GM21526 (cell line): ENCODE measurements around the gene KSR2.

ENCODE experiments used
- ATAC-seq: cut with Tn5 transposase; IDR thresholded peaks from one replicate; pipeline ENCODE4 v1.9.1; 2021; ENCODE audit warnings: moderate library complexity; ENCODE audit not compliant: unreplicated experiment, low FRiP score

Gene KSR2

GRCh38 chr12:117484901-117485300 lies 483.9 kb downstream of the KSR2 start:
- no peak for ATAC-seq

- ATAC-seq: no peak
Measured at GRCh38 chr12:117483501-117483900, 485.3 kb downstream of the KSR2 start.

- no peak for ATAC-seq
Measured at GRCh38 chr12:117481470-117481869, 487.3 kb downstream of the KSR2 start.

GRCh38 chr12:117476341-117476740 lies 492.4 kb downstream of the KSR2 start:
- ATAC-seq: no peak

GRCh38 chr12:117473856-117474255 lies 494.9 kb downstream of the KSR2 start:
- ATAC-seq: no peak

- ATAC-seq: no peak
Measured at GRCh38 chr12:117472983-117473382, 495.8 kb downstream of the KSR2 start.

GRCh38 chr12:117470804-117471203 lies 498.0 kb downstream of the KSR2 start:
- no peak for ATAC-seq

GRCh38 chr12:117469883-117470483 lies 498.8 kb downstream of the KSR2 start:
- no peak for ATAC-seq

- no peak for ATAC-seq
Measured at GRCh38 chr12:117468016-117468415, 500.8 kb downstream of the KSR2 start.

GRCh38 chr12:117467588-117467987 lies 501.2 kb downstream of the KSR2 start:
- ATAC-seq: no peak

- no peak for ATAC-seq
Measured at GRCh38 chr12:117466677-117467362, 502.0 kb downstream of the KSR2 start.

GRCh38 chr12:117461732-117462131 lies 507.1 kb downstream of the KSR2 start:
- no peak for ATAC-seq

GRCh38 chr12:117459229-117459628 lies 509.6 kb downstream of the KSR2 start:
- ATAC-seq: no peak

- ATAC-seq: no peak
Measured at GRCh38 chr12:117457189-117457588, 511.6 kb downstream of the KSR2 start.

- no peak for ATAC-seq
Measured at GRCh38 chr12:117456076-117456475, 512.7 kb downstream of the KSR2 start.

- no peak for ATAC-seq
Measured at GRCh38 chr12:117453961-117454360, 514.8 kb downstream of the KSR2 start.

GRCh38 chr12:117452112-117452511 lies 516.7 kb downstream of the KSR2 start:
- ATAC-seq: no peak

- no peak for ATAC-seq
Measured at GRCh38 chr12:117450209-117450608, 518.6 kb downstream of the KSR2 start.

GRCh38 chr12:117447665-117448366 lies 521.0 kb downstream of the KSR2 start:
- no peak for ATAC-seq

GRCh38 chr12:117444781-117445180 lies 524.0 kb downstream of the KSR2 start:
- ATAC-seq: no peak

- no peak for ATAC-seq
Measured at GRCh38 chr12:117441751-117442150, 527.0 kb downstream of the KSR2 start.

GRCh38 chr12:117440384-117440783 lies 528.4 kb downstream of the KSR2 start:
- ATAC-seq: no peak
